K562 (cell line): Measurements from ENCODE around the gene ANKRD24. TPM values are rescaled to one million over a fixed set of nuclear protein-coding genes. Genes with fewer than 3 reads are reported as not detected.

Experiments
- BMI1 ChIP-seq: fragments of 150-350 bp; IDR thresholded peaks from 2 replicates; pipeline ENCODE4 v1.6.1; 2014; ENCODE audit warnings: low read length
- CSDE1 ChIP-seq, 2 experiments: fragments of 450-650 bp; IDR thresholded peaks; 2 replicates each; pipeline ENCODE4 v1.6.1; 2016; ENCODE audit warnings: mild to moderate bottlenecking in 1 of 2
- CXXC5 ChIP-seq: fragments of 250-450 bp; sonication (Bioruptor Pico); IDR thresholded peaks from 2 replicates; pipeline ENCODE4 v1.8.0; 2022; ENCODE audit warnings: inconsistent platforms, mild to moderate bottlenecking, moderate library complexity
- EP300 ChIP-seq: IDR thresholded peaks from 2 replicates; pipeline ENCODE4 v1.6.1; 2012; ENCODE audit warnings: low read length, improper control_type of control experiment
- FOXK2 ChIP-seq, 2 experiments: fragments of 450-650 bp; IDR thresholded peaks in 1 of 2; conservative IDR thresholded peaks in 1 of 2; 2 replicates each; pipeline ENCODE4 v1.6.1; 2016; ENCODE audit warnings: low read depth in 2 of 2, mild to moderate bottlenecking in 1 of 2
- FOXM1 ChIP-seq, 2 experiments: fragments of 450-650 bp in 1 of 2; sonication (generic) in 1 of 2; formaldehyde crosslinking in 1 of 2; IDR thresholded peaks; 2 replicates each; pipeline versions ENCODE4 v1.6.1 to v1.9.0; 2017 to 2022; ENCODE audit warnings: low read depth in 2 of 2, mild to moderate bottlenecking in 2 of 2, missing genetic modification reagents in 1 of 2, moderate library complexity in 1 of 2
- HIVEP1 ChIP-seq: fragments of 250-450 bp; sonication (Bioruptor Pico); IDR thresholded peaks from 2 replicates; pipeline ENCODE4 v1.4.0; 2020; ENCODE audit warnings: mild to moderate bottlenecking
- HNRNPLL ChIP-seq: fragments of 200-400 bp; formaldehyde crosslinking; IDR thresholded peaks from 2 replicates; pipeline ENCODE4 v1.6.1; 2017; ENCODE audit warnings: low read length, low read depth, mild to moderate bottlenecking; ENCODE audit not compliant: poor library complexity, severe bottlenecking
- HSF4 ChIP-seq: fragments of 250-450 bp; sonication (Bioruptor Pico); IDR thresholded peaks from 2 replicates; pipeline ENCODE4 v2.1.2; 2022; ENCODE audit warnings: mild to moderate bottlenecking, moderate library complexity, borderline replicate concordance
- L3MBTL2 ChIP-seq: fragments of 450-650 bp; IDR thresholded peaks from 2 replicates; pipeline ENCODE4 v1.6.1; 2016; ENCODE audit warnings: mild to moderate bottlenecking, moderate library complexity
- MAFF ChIP-seq: IDR thresholded peaks from 2 replicates; pipeline ENCODE4 v1.6.1; 2012; ENCODE audit warnings: low read length, improper control_type of control experiment
- NEUROD1 ChIP-seq: fragments of 150-350 bp; IDR thresholded peaks from 2 replicates; pipeline ENCODE4 v1.6.1; 2014; ENCODE audit warnings: borderline replicate concordance, low read length, low read depth; ENCODE audit not compliant: partially characterized antibody
- NUFIP1 ChIP-seq: fragments of 450-650 bp; IDR thresholded peaks from 2 replicates; pipeline ENCODE4 v1.6.1; 2018; ENCODE audit not compliant: partially characterized antibody
- PREB ChIP-seq: sonication (generic); formaldehyde crosslinking; IDR thresholded peaks from 2 replicates; pipeline ENCODE4 v1.8.1; 2023; ENCODE audit warnings: mild to moderate bottlenecking, missing genetic modification reagents
- PURB ChIP-seq: sonication (generic); formaldehyde crosslinking; IDR thresholded peaks from 2 replicates; pipeline ENCODE4 v1.9.0; 2021; ENCODE audit warnings: low read depth, mild to moderate bottlenecking, missing genetic modification reagents
- RBBP5 ChIP-seq: fragments of 200-600 bp; sonication (generic); IDR thresholded peaks from 2 replicates; pipeline ENCODE4 v1.6.1; 2012; ENCODE audit warnings: borderline replicate concordance, mild to moderate bottlenecking, low read length, control low read depth, inconsistent platforms; ENCODE audit not compliant: insufficient read depth, poor library complexity, severe bottlenecking
- SETDB1 ChIP-seq: IDR thresholded peaks from one replicate; pipeline ENCODE4 v1.6.1; 2012; ENCODE audit warnings: low read length, control low read depth, inconsistent platforms
- SMARCA5 ChIP-seq: fragments of 450-650 bp; IDR thresholded peaks from 2 replicates; pipeline ENCODE4 v1.6.1; 2016
- XRCC5 ChIP-seq: fragments of 200-400 bp; formaldehyde crosslinking; IDR thresholded peaks from 2 replicates; pipeline ENCODE4 v1.6.1; 2017; ENCODE audit warnings: low read depth, mild to moderate bottlenecking, low read length
- ZKSCAN1 ChIP-seq: fragments of 150-350 bp; IDR thresholded peaks from 2 replicates; pipeline ENCODE4 v1.6.1; 2016; ENCODE audit warnings: low read depth, low read length
- ZNF134 ChIP-seq: fragments of 250-450 bp; sonication (Bioruptor Pico); conservative IDR thresholded peaks from 2 replicates; pipeline ENCODE4 v1.4.0; 2020
- ZNF280A ChIP-seq: fragments of 450-650 bp; IDR thresholded peaks from 2 replicates; pipeline ENCODE4 v1.6.1; 2018; ENCODE audit warnings: mild to moderate bottlenecking, low read depth; ENCODE audit not compliant: partially characterized antibody
- ZNF311 ChIP-seq: fragments of 250-450 bp; sonication (Bioruptor Pico); IDR thresholded peaks from 2 replicates; pipeline ENCODE4 v1.4.0; 2020; ENCODE audit warnings: mild to moderate bottlenecking, moderate library complexity
- ZNF436 ChIP-seq: fragments of 250-450, 450-650 bp; sonication (Bioruptor Pico); formaldehyde crosslinking; IDR thresholded peaks from 2 replicates; pipeline ENCODE4 v1.7.0; 2020; ENCODE audit warnings: mild to moderate bottlenecking
- ZNF655 ChIP-seq: fragments of 250-450 bp; sonication (Bioruptor Pico); IDR thresholded peaks from 2 replicates; pipeline ENCODE4 v1.5.0; 2021
- ZNF76 ChIP-seq: fragments of 250-450 bp; sonication (Bioruptor Pico); IDR thresholded peaks from 2 replicates; pipeline ENCODE4 v1.4.0; 2020; ENCODE audit warnings: mild to moderate bottlenecking, moderate library complexity, borderline replicate concordance
- ZNF785 ChIP-seq: fragments of 250-450 bp; sonication (Bioruptor Pico); IDR thresholded peaks from 2 replicates; pipeline ENCODE4 v1.4.0; 2020; ENCODE audit warnings: mild to moderate bottlenecking
- polyA plus RNA-seq, 8 experiments: library from polyadenylated mRNA; depleted of rRNA in 4 of 8; stranded (reverse) in 5 of 8; unstranded in 3 of 8; fragments of >200 nt; fragmentation: Nextera tagmentation in 2 of 8; fragmentation: Illumina TruSeq in 1 of 8; extraction: Ambion mirVana in 2 of 8; extraction: Trizol in 1 of 8; gene quantifications; 2 replicates each; pipeline versions ENCODE4 v1.2.1 to v1.2.3, GENCODE V29; 2011 to 2014; ENCODE audit warnings: inconsistent platforms in 1 of 8, missing spikeins in 1 of 8
- total RNA-seq, 7 experiments: library from RNA; depleted of rRNA in 6 of 7; stranded (reverse); fragments of >200 nt in 6 of 7; fragmentation: Illumina TruSeq in 2 of 7; extraction: Trizol in 2 of 7; gene quantifications; 2 replicates each; pipeline versions ENCODE4 v1.2.1 to v1.2.3, GENCODE V29; 2011 to 2021; ENCODE audit warnings: low replicate concordance in 1 of 7

Gene ANKRD24
- total and polyA plus RNA-seq, 9 of the 15 experiments (the other 6 are each of a cell fraction or from before 2014, with no cell fraction given), result 0.07 to 0.12 (median 0.09) TPM; not detected in 5

GRCh38 chr19:4172861-4173473 lies 9.5 kb upstream of the ANKRD24 start (continued):
- TF ChIP-seq ZNF655 (CRISPR knock-in tag), result no peak
- TF ChIP-seq ZNF436 (CRISPR knock-in tag), result no peak
- no peak for TF ChIP-seq ZNF280A
- TF ChIP-seq XRCC5, result no peak
- TF ChIP-seq ZNF785 (CRISPR knock-in tag), result no peak
- no peak for TF ChIP-seq PURB (CRISPR knock-in tag)
- TF ChIP-seq CXXC5 (CRISPR knock-in tag), result peak; percentile 45; the same call in 1 of the 2 replicates
- TF ChIP-seq CSDE1 (IDR thresholded peaks at IDR 0.05), result no peak
- no peak for TF ChIP-seq HSF4
- no peak for TF ChIP-seq FOXM1 (IDR thresholded peaks at IDR 0.05; ENCODE audit: low read depth)
- TF ChIP-seq FOXM1 (CRISPR knock-in tag; IDR thresholded peaks at IDR 0.05; ENCODE audit: low read depth), result no peak
- no peak for TF ChIP-seq ZNF76 (CRISPR knock-in tag)
- TF ChIP-seq HNRNPLL, result no peak
- no peak for TF ChIP-seq BMI1
- TF ChIP-seq PREB (CRISPR knock-in tag), result no peak
- TF ChIP-seq ZNF134 (CRISPR knock-in tag), result no peak
- TF ChIP-seq HIVEP1 (CRISPR knock-in tag), result no peak
- no peak for TF ChIP-seq EP300
- TF ChIP-seq NUFIP1, result no peak
- no peak for TF ChIP-seq NEUROD1
- TF ChIP-seq MAFF, result no peak
- TF ChIP-seq SMARCA5, result no peak
- TF ChIP-seq L3MBTL2, result no peak
- no peak for TF ChIP-seq SETDB1
- TF ChIP-seq ZKSCAN1, result no peak
- TF ChIP-seq ZNF311 (CRISPR knock-in tag), result no peak
- no peak for TF ChIP-seq RBBP5
- TF ChIP-seq FOXK2 (conservative IDR thresholded peaks at IDR 0.05 in 1 of 2, IDR thresholded peaks at IDR 0.05 in 1 of 2; ENCODE audit: low read depth in 2 of 2), result no peak
